Panc1 (cell line): ENCODE data around the gene PEX5. TPM values are rescaled to one million over a fixed set of nuclear protein-coding genes. Genes with fewer than 3 reads are reported as not detected.

ENCODE experiments used
- ATAC-seq: fragments of 200-7000 bp; cut with Tn5 transposase; 2 replicates; pipeline ENCODE4 v1.9.1; 2020; ENCODE audit warnings: mild to moderate bottlenecking, moderate library complexity
- BruUV-seq: library from RNA; stranded (reverse); fragments of 400-500 nt; replicated peaks from 2 replicates; lab custom pipeline; 2021; lab: Mats Ljungman, UMichigan
- CTCF ChIA-PET: fragments of 300-600 bp; sonication (Branson Sonifier 250); formaldehyde crosslinking; loops from one replicate; lab custom pipeline; 2022; ENCODE audit warnings: antibody characterized with exemption; lab: Charles Lee
- POLR2A ChIA-PET: fragments of 300-600 bp; sonication (Branson Sonifier 250); formaldehyde crosslinking; loops from one replicate; lab custom pipeline; 2022; ENCODE audit warnings: antibody characterized with exemption; lab: Charles Lee
- DNase-seq: peaks from one replicate; pipeline ENCODE4 v3.0.0-alpha.2; 2010; ENCODE audit warnings: low read depth, low spot score
- H3K27ac ChIP-seq: 2 replicates; pipeline ENCODE4 v1.5.1; 2011; ENCODE audit warnings: mild to moderate bottlenecking, low read length, inconsistent platforms
- H3K27me3 ChIP-seq: fragments of 200-500 bp; sonication (Bioruptor generic); 2 replicates; pipeline ENCODE4 v1.6.0; 2014; ENCODE audit warnings: low read length, inconsistent platforms; ENCODE audit not compliant: control insufficient read depth, insufficient read depth
- H3K36me3 ChIP-seq: fragments of 200-500 bp; sonication (Bioruptor generic); 2 replicates; pipeline ENCODE4 v1.5.1; 2014; ENCODE audit warnings: inconsistent platforms, mild to moderate bottlenecking, low read length, moderate library complexity; ENCODE audit not compliant: control insufficient read depth, insufficient read depth
- H3K4me1 ChIP-seq: 2 replicates; pipeline ENCODE4 v1.5.1; 2011; ENCODE audit warnings: inconsistent platforms, mild to moderate bottlenecking, low read length, moderate library complexity; ENCODE audit not compliant: control insufficient read depth, insufficient read depth
- H3K4me3 ChIP-seq, 2 experiments: 2 replicates each; pipeline ENCODE4 v1.5.1; 2011 to 2012; ENCODE audit warnings: low read depth in 2 of 2, low read length in 2 of 2, mild to moderate bottlenecking in 2 of 2, inconsistent platforms in 1 of 2, moderate library complexity in 1 of 2
- H3K9me3 ChIP-seq: fragments of 200-500 bp; sonication (Bioruptor generic); 2 replicates; pipeline ENCODE4 v1.5.1; 2014; ENCODE audit warnings: low read depth, mild to moderate bottlenecking, inconsistent platforms, low read length, moderate library complexity; ENCODE audit not compliant: control insufficient read depth, insufficient read depth
- CTCF ChIP-seq: fragments of 450-650 bp; IDR thresholded peaks from 2 replicates; pipeline ENCODE4 v1.5.1; 2017; ENCODE audit warnings: mild to moderate bottlenecking
- POLR2AphosphoS5 ChIP-seq: IDR thresholded peaks from 2 replicates; pipeline ENCODE4 v1.6.1; 2012; ENCODE audit warnings: mild to moderate bottlenecking, low read depth, low read length, moderate library complexity
- REST ChIP-seq, 2 experiments: IDR thresholded peaks; 2 replicates each; pipeline ENCODE4 v1.6.1; 2011 to 2012; ENCODE audit warnings: low read depth in 2 of 2, control low read depth in 1 of 2, low read length in 1 of 2, mild to moderate bottlenecking in 1 of 2, moderate library complexity in 1 of 2; ENCODE audit not compliant: insufficient read depth in 1 of 2
- SIN3A ChIP-seq: IDR thresholded peaks from 2 replicates; pipeline ENCODE4 v1.6.1; 2012; ENCODE audit warnings: low read depth, mild to moderate bottlenecking, low read length, moderate library complexity, borderline replicate concordance; ENCODE audit not compliant: insufficient read depth
- TCF7L2 ChIP-seq: IDR thresholded peaks from 2 replicates; pipeline ENCODE4 v1.6.1; 2011; ENCODE audit warnings: mild to moderate bottlenecking, low read depth, low read length, inconsistent platforms
- in situ Hi-C: cut with HindIII; loops from 2 replicates; pipeline ENCODE4 v1.10.0; 2016; ENCODE audit warnings: low sequenced_read_pairs, low pct_unique_long_range_greater_than_20kb
- intact Hi-C: fragments of 100-400 bp; cut with micrococcal nuclease; formaldehyde crosslinking; loops from one replicate; pipeline ENCODE4 v1.10.0; 2022; ENCODE audit not compliant: unreplicated experiment
- total RNA-seq: library from RNA; stranded (reverse); gene quantifications from one replicate; pipeline ENCODE4 v1.2.1, GENCODE V29; 2021; ENCODE audit not compliant: unreplicated experiment

Gene PEX5
- total RNA-seq, 1 experiment from 2014 or later: 26.9 TPM

- CTCF ChIA-PET: no interaction called here
- BruUV-seq: no TSS peak
- in situ Hi-C loops: no loop called here
- Histone ChIP-seq H3K4me1 (no peaks in the 10 kb centered on the region), H3K9me3 (peaks cover 12% of the 10 kb centered on the region), H3K27ac (no peak overlapping the region), H3K36me3 (no peaks in the 10 kb centered on the region), H3K4me3 (no peak overlapping the region), H3K27me3 (no peaks in the 10 kb centered on the region)
- ATAC-seq: no peak
- DNase-seq: no peak
- POLR2A ChIA-PET: no interaction called here
- TF ChIP-seq TCF7L2 (no peak), SIN3A (no peak), CTCF (no peak), POLR2AphosphoS5 (no peak), REST (IDR thresholded peaks at IDR 0.05; ENCODE audit: insufficient read depth in 1 of 2, low read depth in 2 of 2, low read length in 1 of 2) (no peak)
- intact Hi-C loops: no loop called here
Observed at GRCh38 chr12:7169951-7170350, 19.5 kb upstream of the PEX5 start.

GRCh38 chr12:7171854-7172253, 17.6 kb upstream of the PEX5 start:
- BruUV-seq: no TSS peak
- intact Hi-C loops: no loop called here

More at GRCh38 chr12:7171854-7172253, 17.6 kb upstream of the PEX5 start:
- no peak for TF ChIP-seq POLR2AphosphoS5
- no peak for TF ChIP-seq TCF7L2
- no peak for TF ChIP-seq CTCF
- no peak for TF ChIP-seq REST (IDR thresholded peaks at IDR 0.05; ENCODE audit: insufficient read depth in 1 of 2, low read depth in 2 of 2, low read length in 1 of 2)
- no peak for TF ChIP-seq SIN3A
- Histone ChIP-seq H3K36me3 (no peaks in the 10 kb centered on the region), H3K27me3 (no peaks in the 10 kb centered on the region; the same call in 1 of the 2 replicates), H3K4me1 (no peaks in the 10 kb centered on the region), H3K27ac (no peak overlapping the region), H3K9me3 (peaks cover 11% of the 10 kb centered on the region), H3K4me3 (no peak overlapping the region)
- ATAC-seq: no peak
- no peak for DNase-seq
- ChIA-PET CTCF (no interaction called here), POLR2A (no interaction called here)
- in situ Hi-C loops: no loop called here
